DMS153 treated with DMSO at 0.1 percent for 48 hours (cell line): ENCODE results near the gene TTLL11.

Experiments
- DNase-seq: peaks from one replicate; lab custom pipeline; 2025; ENCODE audit not compliant: unreplicated experiment; lab: John Stamatoyannopoulos, UW

Gene TTLL11

DNA sequence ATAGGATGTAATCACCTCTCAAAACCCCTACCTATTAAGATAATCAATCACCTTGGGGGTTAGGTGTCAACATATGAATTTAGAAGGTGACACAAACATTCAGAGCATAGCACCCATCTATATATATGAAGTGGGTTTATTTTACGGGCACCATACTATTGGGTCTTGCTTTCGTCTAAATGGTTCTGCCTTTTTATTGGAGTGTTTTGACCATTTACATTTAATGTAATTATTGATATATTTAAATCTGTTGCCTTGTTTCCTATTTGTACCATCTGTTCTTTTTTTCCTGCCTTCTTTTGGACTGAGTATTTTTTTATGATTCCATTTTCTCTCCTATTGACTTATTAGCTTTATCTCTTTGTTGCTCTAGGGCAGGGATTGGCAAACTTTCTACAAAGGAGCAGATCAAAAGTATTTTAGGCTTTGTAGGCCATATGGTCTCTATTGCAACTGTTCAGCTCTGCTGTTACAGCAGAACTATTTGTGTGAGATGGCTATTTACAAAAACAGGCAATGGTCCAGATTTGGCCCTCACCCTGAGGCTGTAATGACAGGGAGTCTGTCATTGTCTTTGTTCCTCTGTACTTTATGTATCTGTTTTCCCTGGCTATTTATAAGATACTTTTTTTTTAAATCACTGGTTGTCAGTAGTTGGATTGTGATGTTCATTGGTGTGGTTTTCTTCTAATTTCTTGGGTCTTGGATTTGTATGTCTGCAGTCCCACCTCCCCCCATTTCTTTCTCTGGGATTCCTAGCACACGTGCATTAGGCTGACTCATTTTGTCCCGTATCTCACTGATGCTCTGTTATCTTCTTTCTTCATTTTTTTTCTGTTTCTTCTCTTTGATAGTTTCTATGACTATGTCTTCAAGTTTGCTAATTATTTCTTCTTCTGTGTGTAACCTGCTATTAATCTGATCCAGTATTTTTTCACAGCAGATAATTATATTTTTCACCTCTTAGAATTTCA, 314.6 kb downstream of the TTLL11 start:
- DNase-seq = no peak

DNA sequence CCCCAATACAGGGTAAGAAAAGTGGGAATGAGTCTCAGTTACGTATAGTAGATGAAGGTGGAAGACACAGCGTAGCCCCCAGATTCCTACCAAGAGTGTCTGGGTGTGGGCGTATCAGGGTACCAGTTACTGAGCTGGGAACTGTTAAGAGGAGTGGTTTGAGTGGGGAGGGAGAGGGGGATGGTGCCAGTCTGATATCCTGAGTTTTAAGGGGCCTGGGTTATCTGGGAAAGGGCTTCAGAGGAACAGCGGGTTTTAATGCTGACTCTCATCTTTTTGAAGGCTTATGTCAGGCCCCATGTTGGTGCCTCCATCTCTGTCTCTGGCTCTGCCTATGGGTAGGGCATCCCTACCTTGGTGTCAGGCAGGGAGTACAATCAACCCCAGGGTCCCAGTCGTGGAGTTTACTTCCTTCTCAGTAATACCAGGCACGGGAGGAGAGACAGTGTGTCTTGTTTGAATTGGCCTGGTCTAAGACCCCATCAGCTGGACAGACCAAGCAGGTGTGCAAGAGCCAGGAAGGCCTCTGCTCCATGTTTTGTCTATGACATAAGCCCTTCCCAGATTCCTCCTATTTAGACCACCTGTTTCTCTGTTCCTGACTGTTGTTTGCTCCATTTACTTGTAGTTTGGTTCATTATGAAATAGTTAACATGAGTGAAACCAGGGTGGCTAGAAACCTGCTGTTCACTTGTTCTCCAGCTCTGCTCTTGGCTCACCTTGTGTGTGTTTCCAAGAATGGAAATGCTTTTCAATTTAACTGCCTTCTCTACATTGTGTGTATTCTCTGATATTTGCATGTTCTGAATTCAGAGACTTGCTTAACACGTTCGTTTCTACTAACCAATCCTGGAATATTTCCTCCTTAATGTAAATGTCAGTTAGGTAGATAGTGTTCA, 316.1 kb downstream of the TTLL11 start:
- no peak for DNase-seq

DNA sequence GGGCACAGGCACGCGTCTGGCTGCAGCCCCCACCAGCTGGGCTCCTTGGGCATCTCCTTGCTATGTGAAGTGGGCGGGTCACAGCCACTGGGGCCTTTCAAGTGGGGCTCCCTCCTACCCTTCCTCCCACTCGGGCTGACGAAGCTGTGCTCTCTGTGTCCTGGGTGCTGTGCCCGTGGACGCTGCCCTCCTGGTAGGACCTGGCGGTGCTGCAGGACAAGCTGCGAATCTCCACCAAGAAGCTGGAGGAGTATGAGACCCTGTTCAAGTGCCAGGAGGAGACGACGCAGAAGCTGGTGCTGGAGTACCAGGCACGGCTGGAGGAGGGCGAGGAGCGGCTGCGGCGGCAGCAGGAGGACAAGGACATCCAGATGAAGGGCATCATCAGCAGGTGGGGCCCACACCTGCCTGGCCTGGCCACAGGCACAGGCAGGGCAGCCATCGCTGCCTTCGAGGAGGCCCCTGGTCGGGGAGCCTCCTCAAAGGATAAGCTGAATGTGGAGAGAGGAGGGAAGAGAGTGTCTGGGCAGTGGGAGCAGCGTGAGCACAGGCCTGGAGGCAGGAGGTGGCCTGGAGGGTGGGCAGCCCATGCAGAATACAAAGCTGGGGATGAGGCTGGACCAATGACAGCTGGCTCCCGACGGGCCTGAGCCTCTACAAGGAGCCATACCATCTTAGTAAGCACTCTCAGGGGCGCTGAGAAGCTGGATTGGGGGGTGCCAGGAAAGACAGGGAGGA, 316.9 kb downstream of the TTLL11 start:
- no peak for DNase-seq

DNA sequence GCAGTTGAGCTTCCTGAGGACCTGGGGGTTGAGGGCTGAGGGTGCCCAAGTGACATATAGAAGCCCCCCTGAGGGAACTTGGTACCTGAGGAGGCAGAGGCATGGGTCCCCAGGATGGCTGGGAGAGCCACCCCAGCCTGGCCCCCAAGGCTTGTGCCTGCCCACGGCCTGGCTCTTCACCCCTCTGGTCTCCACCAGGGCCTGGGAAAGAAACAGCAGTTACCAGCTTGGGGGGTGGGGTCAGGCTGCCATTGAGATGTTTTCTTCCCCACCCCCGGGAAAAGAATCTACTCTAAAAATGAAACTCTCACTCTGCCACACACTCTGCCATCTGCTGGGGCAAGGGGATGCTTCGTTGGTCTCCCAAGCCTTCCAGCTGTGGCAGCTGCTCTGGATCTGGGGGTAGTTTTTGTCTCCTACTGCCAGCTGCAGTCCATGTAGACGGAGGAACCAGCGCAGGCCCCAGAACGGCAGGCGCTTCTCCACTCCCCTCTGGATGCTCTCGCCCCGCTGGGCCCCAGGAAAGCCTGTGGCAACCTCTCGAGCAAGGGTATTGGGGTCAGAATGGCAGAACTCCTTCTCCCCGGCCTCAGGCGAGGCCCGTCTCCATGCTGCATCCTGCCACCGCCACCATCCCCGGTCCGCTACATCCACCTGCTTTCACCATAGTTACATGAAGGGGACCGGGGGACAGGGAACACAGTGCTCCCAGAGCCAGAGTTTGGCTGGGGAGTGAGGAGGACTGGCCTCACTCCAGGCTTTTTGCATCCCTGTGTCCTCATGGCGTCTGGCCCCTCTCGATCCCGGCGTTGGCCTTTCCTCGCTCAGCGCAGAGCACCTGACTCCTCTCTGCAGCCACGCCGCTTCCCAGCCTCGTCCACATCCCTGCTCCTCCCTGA, 318.1 kb downstream of the TTLL11 start:
- no peak for DNase-seq

DNA sequence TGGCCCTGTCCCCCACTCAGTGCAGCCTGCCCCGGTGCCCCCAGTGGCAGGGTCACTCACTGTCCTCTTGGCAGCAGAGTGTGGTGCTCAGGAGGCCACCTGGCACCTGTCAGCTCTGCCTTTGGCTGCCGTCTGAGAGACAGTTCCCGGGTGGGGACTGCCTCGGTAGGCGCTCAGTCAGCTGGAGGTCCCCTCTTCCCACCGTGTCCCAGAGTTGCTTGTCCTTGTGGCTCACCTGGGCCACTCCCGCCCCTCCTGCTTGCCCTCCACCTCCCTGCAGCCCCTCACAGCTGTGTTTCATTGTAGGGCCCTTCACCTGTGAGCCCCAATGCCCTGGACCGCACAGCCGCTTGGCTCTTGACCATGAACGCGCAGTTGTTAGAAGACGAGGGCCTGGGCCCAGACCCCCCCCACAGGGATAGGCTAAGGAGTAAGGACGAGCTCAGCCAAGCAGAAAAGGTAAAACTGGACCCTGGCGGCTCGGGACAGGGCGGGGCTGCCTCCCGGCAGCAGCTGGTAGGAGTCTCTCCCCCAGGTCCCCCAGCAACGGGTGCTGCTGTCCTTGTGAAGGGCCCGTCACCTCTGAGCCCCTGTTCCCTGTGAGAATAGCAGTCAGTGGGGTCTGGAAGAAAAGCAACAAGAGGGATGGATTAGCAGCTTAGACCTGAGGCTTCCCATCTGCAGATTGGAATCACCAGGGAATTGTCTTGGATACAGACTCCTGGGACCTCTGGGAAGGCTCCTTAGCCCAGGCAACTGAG, 319.0 kb downstream of the TTLL11 start:
- DNase-seq = no peak

DNA sequence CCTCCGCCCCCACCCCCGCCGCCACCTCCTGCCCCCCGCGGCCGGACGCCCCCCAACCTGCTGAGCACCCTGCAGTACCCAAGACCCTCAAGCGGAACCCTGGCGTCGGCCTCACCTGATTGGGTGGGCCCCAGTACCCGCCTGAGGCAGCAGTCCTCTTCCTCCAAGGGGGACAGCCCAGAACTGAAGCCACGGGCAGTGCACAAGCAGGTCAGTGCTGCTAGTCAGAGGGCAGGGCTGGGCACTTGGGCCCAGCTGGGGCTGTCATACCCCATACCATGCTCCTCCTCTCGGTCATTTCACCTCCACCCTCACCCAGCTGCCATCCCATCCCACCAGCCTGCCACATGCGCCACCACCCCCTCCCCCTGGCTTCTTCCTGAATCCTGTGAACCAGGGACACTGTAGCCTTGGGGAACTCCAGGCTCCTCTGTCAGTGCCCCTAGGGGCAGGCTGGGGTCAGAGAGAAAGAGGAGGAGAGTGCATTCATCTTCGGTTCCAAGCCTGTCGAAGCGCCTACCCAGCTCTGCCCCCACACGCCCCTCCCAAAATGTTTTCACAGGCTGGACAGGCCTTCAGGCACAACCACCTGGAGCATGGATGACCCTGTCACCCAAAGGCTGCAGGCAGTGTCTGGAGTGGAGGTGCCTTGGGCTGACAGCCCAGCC, 319.7 kb downstream of the TTLL11 start:
- DNase-seq = no peak

DNA sequence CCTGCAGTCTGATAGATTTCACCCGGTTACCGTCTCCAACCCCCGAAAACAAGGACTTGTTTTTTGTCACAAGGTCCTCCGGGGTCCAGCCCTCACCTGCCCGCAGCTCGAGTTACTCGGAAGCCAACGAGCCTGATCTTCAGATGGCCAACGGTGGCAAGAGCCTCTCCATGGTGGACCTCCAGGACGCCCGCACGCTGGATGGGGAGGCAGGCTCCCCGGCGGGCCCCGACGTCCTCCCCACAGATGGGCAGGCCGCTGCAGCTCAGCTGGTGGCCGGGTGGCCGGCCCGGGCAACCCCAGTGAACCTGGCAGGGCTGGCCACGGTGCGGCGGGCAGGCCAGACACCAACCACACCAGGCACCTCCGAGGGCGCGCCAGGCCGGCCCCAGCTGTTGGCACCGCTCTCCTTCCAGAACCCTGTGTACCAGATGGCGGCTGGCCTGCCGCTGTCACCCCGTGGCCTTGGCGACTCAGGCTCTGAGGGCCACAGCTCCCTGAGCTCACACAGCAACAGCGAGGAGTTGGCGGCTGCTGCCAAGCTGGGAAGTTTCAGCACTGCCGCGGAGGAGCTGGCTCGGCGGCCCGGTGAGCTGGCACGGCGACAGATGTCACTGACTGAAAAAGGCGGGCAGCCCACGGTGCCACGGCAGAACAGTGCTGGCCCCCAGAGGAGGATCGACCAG, 320.4 kb downstream of the TTLL11 start:
- no peak for DNase-seq
